Left renal pelvis (tissue), 4 donors: ENCODE data around the gene PKD2L1. TPM values are rescaled to one million over a fixed set of nuclear protein-coding genes. Genes with fewer than 3 reads are reported as not detected.

Experiments
- DNase-seq, 4 donors: peaks; one replicate each; pipeline ENCODE4 v3.0.0-alpha.2; 2013; ENCODE audit warnings: low read depth in 4 of 4, low spot score in 3 of 4
- polyA plus RNA-seq, 4 donors: library from polyadenylated mRNA; unstranded; fragments of 120-200 nt; gene quantifications; one replicate each; pipeline ENCODE4 v1.2.1, GENCODE V29; 2013; ENCODE audit not compliant: insufficient read length in 4 of 4

PKD2L1 gene
- polyA plus RNA-seq, 4 donors, result 0.29 to 0.93 (median 0.44) TPM; not detected in 1

- DNase-seq, result no peak
These were observed 26.3 kb upstream of the PKD2L1 start for GRCh38 chr10:100356067-100357017.

- DNase-seq, result no peak
These were observed 25.1 kb upstream of the PKD2L1 start for GRCh38 chr10:100355086-100355485.

GRCh38 chr10:100353770-100354485 is 23.9 kb upstream of the PKD2L1 start:
- no peak for DNase-seq

GRCh38 chr10:100350914-100351485 is 21.0 kb upstream of the PKD2L1 start:
- DNase-seq, result no peak

GRCh38 chr10:100349672-100350071 is 19.6 kb upstream of the PKD2L1 start:
- no peak for DNase-seq

- no peak for DNase-seq
These were observed 19.1 kb upstream of the PKD2L1 start for GRCh38 chr10:100349087-100349486.

GRCh38 chr10:100348389-100348927 is 18.4 kb upstream of the PKD2L1 start:
- no peak for DNase-seq

GRCh38 chr10:100347568-100348195 is 17.7 kb upstream of the PKD2L1 start:
- DNase-seq, result no peak

GRCh38 chr10:100346765-100347567 is 16.9 kb upstream of the PKD2L1 start, which contains the start of gene SCD:
Gene SCD, plus strand, starts transcription at chr10:100347233. Its CDS starts 272 bp downstream, at chr10:100347505.
- peak in 3 of 4 donors; percentile 67 to 83 (median 71) for DNase-seq

- no peak for DNase-seq
These were observed 16.3 kb upstream of the PKD2L1 start for GRCh38 chr10:100346351-100346764.

GRCh38 chr10:100345570-100346330 is 15.7 kb upstream of the PKD2L1 start:
- DNase-seq, result no peak

- DNase-seq, result no peak
These were observed 14.3 kb upstream of the PKD2L1 start for GRCh38 chr10:100344241-100344788.

- DNase-seq, result no peak
These were observed 12.6 kb upstream of the PKD2L1 start for GRCh38 chr10:100342627-100342972.

- no peak for DNase-seq
These were observed 12.1 kb upstream of the PKD2L1 start for GRCh38 chr10:100341953-100342626.

- DNase-seq, result no peak
These were observed 11.2 kb upstream of the PKD2L1 start for GRCh38 chr10:100340948-100341847.

GRCh38 chr10:100339236-100339635 is 9.2 kb upstream of the PKD2L1 start:
- no peak for DNase-seq

GRCh38 chr10:100338434-100339036 is 8.5 kb upstream of the PKD2L1 start:
- peak in 1 of 4 donors; percentile 26 for DNase-seq
